OCI-LY7 (cell line): ENCODE results near the gene MARCHF6.

Experiments used
- CTCF ChIP-seq: fragments of 200-600 bp; sonication (generic); conservative IDR thresholded peaks from 2 replicates; pipeline ENCODE4 v1.5.1; 2014; ENCODE audit warnings: mild to moderate bottlenecking, antibody characterized with exemption, low read length, moderate library complexity, mixed read lengths
- EZH2phosphoT487 ChIP-seq: fragments of 200-600 bp; sonication (generic); IDR thresholded peaks from 2 replicates; pipeline ENCODE4 v1.6.1; 2018; ENCODE audit warnings: low read depth, borderline replicate concordance, mild to moderate bottlenecking, mixed run types, antibody characterized with exemption, low read length, moderate library complexity, mixed read lengths

- TF ChIP-seq CTCF (no peak), EZH2phosphoT487 (no peak)
Observed at GRCh38 chr5:10400831-10401230, 47.3 kb downstream of the MARCHF6 start.
